Activated CD8-positive, alpha-beta memory T cell treated with anti-CD3 and anti-CD28 coated beads, Interleukin-2, amount 50 U/mL, for 4 hours (primary cell): ENCODE measurements around the gene SCUBE1.
A peak's percentile ranks its signal among the peaks of the same experiment; 100 is the strongest.

Source experiments
- DNase-seq: peaks from one replicate; pipeline ENCODE4 v3.0.0-alpha.2; 2020

SCUBE1 gene

DNA sequence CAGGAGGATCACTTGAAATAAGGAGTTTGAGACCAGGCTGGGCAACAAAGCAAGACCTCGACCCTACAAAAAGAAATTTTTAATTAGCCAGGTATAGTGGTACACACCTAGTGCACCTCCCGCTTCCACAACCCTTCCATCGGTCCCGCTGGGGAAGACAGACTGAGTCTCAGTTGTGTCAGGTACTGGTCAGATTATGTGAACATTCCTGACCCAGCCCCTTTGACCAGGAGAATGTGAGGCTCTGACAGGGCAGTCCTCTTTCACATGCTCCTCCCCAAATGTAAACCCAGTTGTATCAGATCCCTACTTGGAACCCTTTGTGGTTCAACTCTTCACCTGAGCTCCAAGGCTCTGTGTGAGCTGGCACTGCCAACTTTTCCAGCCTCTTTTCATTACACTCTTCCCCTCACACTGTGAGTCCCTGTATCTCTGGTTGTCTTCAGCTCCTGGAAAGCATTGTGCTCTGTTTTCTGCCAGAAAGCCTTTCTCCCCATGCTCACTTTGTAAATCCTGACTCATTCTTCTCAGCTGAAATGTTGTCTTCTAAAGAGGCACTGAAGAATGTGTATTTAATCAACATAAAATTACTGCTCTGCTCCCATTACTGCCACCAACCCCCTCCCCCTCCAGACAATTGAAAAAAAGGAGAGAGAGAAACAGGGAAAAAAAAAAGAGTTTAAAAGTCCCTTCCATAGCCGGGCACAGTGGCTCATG, 154.2 kb downstream of the SCUBE1 start:
- DNase-seq, result no peak

DNA sequence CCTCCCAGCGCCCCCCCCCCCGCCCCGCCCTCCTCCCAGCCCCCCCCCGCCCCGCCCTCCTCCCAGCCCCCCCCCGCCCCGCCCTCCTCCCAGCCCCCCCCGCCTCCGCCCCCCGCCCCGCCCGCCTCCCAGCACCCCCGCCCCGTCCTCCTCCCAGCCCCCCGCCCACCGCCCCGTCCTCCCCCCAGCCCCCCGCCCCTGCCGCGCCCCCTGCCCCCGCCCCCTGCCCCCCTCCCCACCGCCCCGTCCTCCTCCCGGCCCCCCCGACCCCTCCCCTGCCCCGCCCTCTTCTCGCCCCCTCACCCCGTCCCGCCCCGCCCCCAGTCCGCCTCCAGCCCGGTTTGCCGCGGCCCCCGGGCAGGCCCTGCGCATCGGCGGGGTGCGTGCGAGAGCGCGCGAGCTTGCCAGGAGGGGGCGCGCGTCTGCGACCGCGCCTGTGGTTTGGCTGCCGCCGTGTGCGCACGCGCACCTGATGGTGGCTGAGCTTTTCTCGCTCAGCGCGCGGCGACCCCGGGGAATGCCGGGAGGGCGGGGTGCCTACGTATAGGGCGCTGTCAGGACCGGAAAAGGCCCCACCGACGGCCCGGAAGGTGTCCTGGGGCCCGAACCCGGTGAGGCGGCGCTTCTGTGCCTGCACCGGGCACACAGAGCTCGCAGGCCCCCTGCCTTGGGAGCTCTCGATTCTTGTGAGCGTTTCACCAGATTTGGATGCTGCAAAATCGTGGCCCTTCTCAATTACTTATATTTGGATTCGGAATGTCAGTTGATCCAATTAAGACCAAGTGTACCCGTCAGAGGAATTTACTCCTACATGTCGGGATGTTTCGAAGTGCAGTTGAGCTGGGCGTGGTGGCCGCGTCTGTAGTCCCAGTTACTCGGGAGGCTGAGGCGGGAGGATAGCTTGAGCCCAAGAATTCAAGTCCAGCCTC, 155.7 kb downstream of the SCUBE1 start:
- peak; percentile 96 for DNase-seq

DNA sequence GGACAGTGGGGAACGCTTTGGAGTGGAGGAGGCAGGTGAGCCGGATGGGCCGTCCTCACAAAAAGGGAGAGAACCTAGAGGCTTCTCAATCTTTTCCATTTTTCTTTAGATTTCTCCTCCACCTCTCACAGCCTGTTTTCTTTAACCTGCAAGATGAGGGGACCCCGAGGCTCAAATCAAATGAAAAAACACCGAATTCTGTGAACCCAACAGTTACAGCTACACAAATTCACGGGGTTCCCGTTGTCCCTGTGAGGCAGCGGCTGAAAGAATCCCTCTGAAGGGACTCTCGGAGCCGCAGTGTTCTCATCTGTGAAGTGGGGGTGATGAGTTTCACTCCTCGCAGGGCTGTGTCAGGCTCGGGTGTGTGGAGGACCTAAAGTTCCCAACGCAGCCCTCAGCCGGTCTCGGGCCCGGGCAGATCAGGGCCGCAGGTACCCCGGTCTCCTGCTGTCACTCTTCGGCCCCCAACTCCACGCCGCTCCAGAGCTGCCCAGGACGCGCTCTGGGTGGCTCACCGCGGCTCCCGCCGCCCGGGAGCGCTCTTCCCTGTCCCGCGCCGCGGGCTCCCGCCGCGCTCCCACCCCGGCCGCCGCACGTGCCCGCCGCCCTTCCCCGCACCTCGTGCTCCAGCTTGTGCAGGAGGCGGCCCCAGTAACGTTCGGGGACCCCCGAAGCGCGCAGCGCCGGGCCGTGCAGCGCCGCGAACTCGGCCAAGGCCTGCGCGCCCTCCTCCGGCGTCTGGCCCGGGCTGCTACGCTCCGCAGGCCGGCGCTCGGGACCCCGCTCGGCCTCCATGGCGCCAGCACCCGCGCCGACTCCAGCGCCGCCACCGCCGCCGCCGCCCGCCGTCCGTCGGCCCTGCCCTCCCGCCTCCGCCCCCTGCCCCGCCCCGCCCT, 156.7 kb downstream of the SCUBE1 start, which contains the start of gene TTLL12:
TSS of gene TTLL12 (minus strand) at position 863 of the 899 bp plus-strand sequence. CDS start at position 798, 65 bp downstream.
- DNase-seq, result peak; percentile 62

DNA sequence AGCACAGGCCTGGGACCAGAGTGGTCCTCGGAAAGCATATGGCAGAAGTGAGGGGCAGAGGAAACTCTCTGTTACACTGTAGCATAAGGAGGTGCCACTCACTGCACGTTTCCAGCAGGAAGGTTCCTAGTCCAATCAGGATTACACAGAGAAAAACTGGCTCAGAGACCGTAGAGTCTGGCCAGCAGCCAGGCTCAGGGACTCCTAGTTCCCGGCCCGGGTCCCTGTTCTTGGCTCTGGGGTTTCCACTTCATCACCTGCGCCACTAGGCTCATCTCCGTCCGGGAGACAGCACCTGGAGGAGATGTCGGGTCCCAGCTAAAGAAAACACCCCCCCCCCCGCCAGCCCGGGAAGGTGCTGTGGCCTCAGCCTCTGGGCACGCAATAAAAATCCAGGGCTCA, 157.3 kb downstream of the SCUBE1 start:
- no peak for DNase-seq

DNA sequence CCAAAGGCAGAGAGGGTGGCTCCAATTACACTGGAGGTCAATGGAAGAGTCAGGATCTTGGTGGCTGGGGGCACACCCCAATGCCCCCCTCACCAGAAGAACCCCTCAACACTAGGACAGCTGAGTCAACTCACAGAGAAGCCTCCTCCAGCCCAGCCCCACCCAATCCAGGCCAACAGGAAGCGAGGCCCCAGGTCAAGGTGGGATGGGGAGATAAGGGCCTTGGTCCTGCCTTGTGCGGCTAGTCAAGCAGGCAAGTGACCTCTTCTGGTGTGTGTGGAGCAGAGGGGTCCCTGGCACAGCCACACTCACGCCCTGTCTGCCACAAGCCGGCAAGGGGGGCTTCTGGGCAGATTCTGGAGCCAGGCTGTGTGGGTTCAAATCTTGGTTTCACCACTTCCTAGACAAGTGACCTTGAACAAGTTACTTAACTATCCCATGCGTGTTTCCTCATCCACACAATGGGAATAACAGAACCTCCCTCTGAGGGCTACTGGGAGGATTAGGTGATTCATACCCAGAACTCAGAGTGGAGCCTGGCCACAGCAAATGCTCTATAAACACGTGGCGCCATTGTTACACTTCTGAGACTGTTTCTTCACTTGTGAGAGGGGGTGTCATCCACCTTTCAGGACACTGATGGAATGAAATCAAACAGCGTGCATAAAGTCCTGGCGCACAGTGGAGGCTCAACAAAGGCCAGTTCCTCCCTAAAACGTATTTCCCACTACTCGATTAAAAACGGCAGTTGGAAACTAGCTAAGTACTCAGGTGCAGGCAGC, 159.5 kb downstream of the SCUBE1 start:
- no peak for DNase-seq

DNA sequence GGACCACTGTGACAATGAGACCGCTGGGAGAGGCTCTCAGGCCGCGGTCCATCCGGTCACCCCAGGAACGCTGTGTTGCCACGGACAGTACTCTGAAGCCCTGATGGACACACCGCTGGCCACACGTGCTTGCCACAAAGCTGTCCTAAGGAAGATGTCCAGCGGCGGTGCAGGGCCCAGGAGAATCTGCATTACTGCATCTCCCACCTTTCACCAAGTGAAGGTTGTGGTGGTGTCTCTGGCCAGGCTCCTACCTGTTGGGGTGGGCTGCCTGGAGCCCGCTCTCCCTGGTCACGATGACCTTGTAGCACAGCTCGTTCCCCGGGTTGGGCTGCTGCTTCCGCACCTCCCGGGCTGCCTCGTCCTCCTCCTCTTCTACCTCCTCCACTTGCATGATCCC, 160.4 kb downstream of the SCUBE1 start:
- no peak for DNase-seq

DNA sequence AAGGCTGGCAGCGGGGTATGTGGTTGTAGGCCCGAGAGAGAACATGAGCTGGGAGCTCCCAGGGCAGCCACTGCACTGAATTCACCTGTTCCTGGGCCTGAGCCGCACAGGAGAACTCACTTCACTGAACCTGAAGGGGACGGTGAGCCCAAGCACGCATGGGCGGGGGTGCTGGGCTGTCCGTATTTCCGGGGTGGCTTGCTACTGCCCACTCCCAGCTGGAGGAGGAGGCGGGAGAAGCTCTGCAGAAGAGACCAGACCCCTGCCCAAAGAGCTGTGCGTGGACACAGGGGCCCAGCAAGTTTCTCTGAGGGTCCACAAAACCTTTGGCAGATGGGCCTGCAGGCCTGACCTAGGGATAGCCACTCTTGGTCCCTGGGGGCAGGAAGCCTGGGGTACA, 161.1 kb downstream of the SCUBE1 start:
- no peak for DNase-seq

DNA sequence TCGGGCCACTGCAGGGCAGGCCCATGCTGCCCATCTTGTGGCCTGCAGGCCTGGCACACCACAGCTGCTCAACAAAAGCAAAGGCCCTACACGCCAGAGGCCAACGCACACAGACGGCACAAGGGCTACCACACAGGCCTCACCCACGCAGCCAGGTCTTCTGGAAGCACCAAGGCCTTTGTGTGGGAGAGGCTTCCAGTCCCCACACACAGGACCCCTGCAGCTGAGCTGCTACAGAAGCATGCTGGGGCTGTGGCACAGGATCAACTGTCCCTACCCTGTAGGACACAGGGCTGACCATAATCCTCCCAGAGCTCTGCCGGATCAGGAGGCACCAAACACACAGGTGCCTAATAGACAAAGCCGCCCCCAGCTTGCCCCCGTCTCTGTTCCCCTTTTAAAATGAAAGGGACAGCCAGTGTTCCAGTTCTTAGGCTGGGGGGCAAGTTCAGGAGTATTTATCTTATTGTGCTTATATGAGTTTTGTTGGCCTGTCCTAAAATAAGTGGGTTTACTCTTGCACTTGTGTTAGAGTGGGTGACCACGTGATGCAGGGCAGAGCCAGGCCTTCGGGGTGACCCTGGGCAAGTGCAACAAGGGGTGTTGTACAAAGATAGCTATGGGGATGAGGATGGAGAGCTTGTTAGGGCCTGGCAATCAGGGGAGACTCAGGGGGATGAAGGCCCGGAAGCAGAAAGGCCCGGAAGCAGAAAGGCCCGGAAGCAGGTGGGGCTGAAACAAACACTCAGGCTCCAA, 161.7 kb downstream of the SCUBE1 start:
- DNase-seq, result no peak

DNA sequence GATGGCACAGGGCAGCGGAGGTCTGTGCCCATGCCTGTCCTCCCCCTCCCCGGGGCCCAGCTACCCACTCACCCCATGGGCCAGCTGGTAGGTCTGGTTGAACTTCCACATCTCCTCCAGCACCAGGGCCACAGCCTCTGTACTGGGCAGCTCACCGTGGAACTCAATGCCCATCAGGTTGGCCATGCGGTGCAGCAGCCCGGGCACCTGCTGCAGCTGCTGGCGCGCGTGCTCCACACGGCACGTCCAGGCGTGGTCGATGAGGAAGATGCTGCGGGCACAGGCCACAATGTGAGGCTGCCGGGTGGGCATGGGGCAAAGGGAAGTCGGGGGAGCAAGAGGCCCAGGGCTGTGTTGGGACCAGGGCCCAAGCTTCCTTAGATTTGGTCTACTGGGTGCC, 162.5 kb downstream of the SCUBE1 start:
- no peak for DNase-seq

DNA sequence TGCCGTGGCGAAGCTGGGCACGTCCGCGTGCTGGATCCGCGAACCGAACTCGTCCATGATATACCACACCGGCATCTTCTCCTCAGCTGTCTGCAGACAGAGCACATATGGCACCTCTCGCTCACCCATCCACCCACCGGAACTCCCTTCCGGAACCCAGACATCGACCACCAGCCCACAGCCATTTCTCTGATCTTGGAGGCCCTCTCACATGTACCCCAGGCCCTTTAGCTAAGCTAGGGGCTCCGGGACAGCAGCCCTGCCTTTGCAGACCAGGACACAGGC, 163.3 kb downstream of the SCUBE1 start:
- no peak for DNase-seq

DNA sequence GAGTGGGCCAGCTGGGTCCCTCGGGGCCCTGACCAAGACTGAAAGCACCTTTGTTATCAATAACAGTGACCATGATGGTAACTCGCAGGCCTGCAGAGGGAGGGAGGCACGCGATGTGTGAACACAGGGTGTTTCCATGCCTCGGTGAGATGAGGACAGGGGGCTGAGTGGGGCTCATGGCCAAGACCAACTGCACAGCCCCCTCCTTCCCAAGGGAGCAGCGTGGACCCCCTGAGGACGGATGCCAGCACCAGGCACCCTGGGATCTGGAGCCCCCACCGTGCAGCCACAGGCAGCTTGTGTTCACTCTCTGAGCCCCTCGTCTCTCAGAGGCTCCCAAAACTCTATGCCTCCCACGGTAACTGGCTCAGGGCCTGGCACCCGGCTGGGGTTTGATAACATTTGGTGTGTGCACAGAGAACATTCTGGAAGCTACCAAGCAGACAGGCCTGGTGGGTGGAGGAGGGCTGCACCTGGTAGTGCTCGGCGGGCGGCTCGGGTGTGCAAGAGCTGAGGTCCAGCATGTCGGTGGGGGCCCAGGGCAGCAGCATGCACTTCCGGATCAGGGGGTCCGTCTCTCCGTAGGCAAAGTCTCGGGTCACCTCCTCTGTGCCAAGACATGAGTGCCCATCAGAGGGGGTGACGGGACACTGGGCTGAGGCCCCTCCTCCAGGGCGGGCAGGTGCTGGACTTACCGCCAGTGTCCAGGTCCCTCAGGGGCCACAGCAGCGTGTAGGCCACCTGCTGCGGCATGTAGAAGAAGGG, 163.8 kb downstream of the SCUBE1 start:
- DNase-seq, result no peak

DNA sequence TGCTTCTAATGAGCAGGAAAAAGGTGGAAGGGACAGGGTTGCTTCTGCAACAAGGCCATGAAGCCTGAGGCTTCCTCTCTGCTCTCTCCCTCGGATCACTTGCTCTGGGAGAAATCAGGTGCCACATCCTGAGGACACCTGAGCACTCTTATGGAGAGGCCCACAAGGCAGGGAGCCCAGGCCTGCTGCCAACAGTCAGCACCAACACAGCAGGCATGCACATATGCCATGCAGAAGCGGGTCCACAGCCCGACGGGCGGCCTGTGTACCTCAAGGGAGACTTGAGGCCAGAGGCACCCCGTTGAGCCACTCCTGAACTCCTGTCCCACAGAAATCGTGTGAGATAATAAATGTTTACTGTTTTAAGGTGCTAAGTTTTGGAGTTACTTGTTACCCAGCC, 165.7 kb downstream of the SCUBE1 start:
- DNase-seq, result no peak

DNA sequence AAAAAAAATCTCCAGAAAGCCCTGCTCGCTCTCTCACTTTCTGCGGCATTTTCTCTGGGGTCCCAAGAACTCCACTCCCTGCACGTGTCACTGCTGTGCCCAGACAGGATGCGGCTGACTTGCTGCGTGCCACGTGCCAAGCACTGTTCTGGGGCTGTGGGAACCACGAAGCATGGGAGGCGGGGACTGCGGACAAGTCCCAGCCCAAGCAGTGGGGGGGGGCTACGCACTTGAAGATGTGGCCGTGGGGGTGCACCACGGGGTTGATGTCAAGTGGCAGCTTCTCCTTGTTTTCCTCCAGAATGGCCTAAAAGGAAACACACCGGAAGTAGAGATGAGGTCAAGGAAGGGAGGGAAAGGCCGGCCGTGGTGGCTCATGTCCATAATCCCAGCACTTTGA, 167.1 kb downstream of the SCUBE1 start:
- DNase-seq, result no peak

DNA sequence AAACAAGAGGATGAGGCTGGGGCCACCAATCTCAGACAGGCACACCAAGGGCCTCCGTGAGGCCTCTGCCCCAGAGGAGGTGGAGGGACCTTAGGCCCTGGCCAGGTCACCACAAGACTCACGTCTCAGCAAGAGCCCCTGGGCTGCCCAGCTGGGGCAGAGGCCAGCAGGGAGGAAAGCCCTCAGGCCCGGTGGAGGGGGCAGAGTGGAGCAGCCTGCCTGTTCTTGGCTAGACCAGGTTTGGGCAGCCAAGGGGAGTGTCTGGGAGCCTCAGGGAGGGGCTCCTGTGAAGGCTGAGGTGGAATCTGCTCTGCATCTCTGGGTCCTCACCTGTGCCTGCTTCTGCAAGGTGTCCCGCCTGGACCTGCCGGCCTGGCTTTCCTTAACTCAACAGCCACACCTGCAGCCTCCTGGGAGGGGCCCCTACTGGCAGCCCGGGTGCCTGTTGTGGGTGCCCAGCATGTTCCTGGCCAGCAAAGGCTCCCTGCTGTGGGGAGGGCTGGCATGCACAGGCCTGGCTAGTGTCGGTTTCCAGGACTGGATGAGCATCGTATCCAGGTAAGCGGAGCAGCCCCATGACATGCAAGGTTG, 168.1 kb downstream of the SCUBE1 start:
- DNase-seq, result no peak

DNA sequence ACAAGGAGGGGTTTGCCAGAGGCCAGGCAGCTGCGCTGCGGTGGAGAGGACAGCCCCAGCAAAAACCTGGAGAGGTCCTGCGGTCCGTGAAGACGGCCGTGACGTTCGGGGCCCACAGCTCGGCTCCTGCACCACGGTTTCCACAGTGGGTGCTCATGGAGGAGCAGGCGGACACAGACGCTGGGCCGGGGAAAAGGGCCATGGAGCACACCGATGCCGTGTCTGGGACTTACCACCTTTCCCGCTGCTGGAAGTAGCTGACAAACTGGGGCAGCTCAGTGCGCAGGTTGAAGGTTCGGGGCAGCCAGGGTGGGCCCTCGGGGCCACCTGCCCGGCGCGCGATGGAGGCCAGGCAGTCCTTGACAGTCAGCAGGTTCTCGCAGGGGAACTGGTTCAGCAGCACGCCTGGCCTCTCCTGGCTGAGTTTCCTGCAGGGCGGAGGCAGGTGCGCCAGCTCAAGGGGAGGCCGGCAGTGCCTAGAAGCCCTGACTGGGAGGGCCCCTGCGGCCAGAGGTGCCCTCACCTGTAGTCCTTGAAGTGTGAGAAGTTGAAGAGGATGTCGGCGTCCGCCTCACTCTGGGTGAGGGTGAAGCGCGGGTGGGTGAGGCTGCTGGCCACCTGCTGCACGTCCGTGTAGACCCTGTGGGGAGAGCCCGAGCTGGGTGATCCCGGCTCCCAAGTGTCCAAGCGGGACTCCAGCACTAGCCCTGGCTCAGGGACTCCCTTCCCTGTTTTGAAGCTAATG, 169.0 kb downstream of the SCUBE1 start:
- no peak for DNase-seq

DNA sequence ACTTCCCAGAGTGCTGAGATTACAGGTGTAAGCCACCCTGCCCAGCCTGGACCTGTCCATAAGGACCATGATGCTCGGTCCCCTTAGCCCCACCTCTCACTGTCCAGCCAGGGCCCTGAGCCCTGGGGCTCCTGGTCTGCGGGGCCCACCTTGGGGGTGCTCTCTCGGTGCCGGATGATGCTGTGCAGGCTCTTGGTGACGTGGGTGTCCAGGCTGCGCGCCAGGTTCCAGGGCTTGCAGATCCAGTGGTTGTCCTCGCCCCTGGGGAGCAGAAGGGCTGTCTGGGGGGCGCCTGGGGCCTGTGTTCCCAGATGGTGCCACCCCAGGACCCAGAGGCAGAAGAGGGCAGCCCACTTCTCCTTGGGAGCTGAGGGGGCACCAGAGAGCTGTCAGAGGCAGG, 169.6 kb downstream of the SCUBE1 start:
- DNase-seq, result peak; percentile 10

DNA sequence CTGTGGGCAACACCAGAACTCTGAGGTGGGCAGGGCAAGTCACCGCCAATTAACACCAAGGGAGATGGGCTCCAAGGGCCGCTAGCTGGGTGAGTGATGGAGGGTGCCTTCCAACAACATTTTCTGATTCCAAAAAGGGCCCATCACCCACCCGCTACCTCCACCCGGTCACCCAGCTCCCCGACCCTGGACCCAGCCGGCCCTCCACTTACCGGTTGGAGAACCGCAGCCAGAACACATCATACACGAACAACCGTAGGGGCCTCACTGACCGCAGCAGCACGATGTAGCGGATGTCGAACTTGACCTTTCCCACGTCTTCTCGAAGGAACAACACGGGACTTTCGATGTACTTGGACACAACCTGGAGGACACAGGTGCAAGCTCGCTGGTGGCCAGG, 171.0 kb downstream of the SCUBE1 start:
- peak; percentile 6 for DNase-seq

DNA sequence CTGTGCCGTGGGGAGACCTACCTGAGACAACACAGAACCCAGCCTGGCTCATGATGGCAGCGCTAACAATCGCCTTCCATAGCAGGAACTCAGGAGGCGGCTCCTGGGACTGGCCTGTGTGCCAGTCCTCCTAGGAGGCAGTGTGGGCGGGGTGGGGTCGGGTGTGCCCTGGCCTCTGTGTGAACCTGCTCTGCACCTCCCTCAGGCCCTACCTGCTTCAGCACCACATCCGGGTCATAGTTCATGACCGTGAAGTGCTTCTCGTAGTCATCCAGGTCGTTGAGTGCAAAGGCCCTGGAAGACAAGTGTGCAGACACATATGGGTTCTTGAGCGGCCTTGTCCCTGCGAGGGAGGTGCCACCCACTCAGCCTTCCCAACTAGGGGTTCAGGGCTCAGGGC, 171.6 kb downstream of the SCUBE1 start:
- DNase-seq, result no peak

DNA sequence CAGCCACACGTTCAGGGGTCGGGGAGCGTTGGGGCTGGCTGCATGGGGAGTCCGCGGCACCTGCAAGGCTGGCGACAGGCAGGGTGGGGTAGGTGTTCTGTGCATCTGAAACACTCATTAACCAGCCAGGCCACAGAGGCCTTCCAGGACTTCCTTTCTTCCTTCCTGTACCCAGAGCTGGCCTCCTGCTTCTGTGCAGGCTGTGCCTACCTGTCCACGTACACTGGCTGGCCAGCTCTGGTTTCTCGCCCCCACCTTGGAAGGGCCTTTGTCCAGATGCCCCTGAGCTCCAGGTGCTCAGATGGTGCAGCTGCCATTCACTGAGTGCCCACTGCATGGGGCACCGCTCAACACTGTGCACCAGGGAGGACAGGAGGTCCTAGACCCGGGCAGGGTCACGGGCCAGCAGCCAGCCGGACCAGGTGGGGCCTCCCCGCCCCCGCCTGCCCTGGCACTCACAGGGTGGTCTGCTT, 172.1 kb downstream of the SCUBE1 start:
- DNase-seq, result no peak

DNA sequence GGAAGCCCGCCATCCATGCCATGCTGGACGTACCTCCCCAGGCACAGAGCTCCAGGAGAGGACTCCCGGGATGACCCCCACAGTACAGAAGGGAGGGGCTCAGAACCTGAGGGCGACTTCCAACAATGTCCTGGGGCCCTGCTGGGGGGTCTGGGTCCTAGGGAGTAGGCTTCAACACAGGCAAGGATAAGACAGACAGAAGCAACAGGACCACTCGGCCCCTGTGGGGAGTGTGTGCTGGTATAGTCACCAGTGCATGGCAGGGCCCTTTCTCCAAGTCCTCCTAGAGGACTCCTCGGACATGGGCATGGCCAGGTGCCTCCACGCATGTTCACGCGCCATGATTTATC, 173.1 kb downstream of the SCUBE1 start:
- DNase-seq, result no peak
